GM23248 (cell line): ENCODE measurements around the gene VSIG1. TPM values are rescaled to one million over a fixed set of nuclear protein-coding genes. Genes with fewer than 3 reads are reported as not detected.

Experiments used
- DNase-seq: peaks from one replicate; pipeline ENCODE4 v3.0.0-alpha.2; 2015
- H2AFZ ChIP-seq: fragments of 200-600 bp; sonication (generic); 2 replicates; pipeline ENCODE4 v1.6.1; 2016; ENCODE audit warnings: antibody characterized with exemption
- H3F3A ChIP-seq: fragments of 200-600 bp; sonication (generic); 2 replicates; pipeline ENCODE4 v1.6.1; 2016; ENCODE audit warnings: mild to moderate bottlenecking, antibody characterized with exemption, mixed run types; ENCODE audit not compliant: insufficient read depth
- H3K27ac ChIP-seq: fragments of 200-600 bp; sonication (generic); 2 replicates; pipeline ENCODE4 v1.5.1; 2016; ENCODE audit warnings: mild to moderate bottlenecking
- H3K27me3 ChIP-seq: fragments of 200-600 bp; sonication (generic); replicated peaks from 2 replicates; pipeline ENCODE4 v1.6.1; 2016; ENCODE audit warnings: mild to moderate bottlenecking; ENCODE audit not compliant: insufficient read depth
- H3K36me3 ChIP-seq: fragments of 200-600 bp; sonication (generic); 2 replicates; pipeline ENCODE4 v1.6.1; 2016; ENCODE audit warnings: low read depth, mild to moderate bottlenecking
- H3K4me1 ChIP-seq: fragments of 200-600 bp; sonication (generic); 2 replicates; pipeline ENCODE4 v1.6.1; 2016; ENCODE audit warnings: mild to moderate bottlenecking; ENCODE audit not compliant: insufficient read depth
- H3K4me2 ChIP-seq: fragments of 200-600 bp; sonication (generic); one replicate; pipeline ENCODE4 v1.6.1; 2016; ENCODE audit warnings: mild to moderate bottlenecking; ENCODE audit not compliant: unreplicated experiment
- H3K4me3 ChIP-seq: fragments of 200-600 bp; sonication (generic); 2 replicates; pipeline ENCODE4 v1.5.1; 2016; ENCODE audit warnings: mild to moderate bottlenecking
- H3K79me2 ChIP-seq: fragments of 200-600 bp; sonication (generic); 2 replicates; pipeline ENCODE4 v1.6.1; 2016; ENCODE audit warnings: mild to moderate bottlenecking; ENCODE audit not compliant: insufficient read depth
- H3K9ac ChIP-seq: fragments of 200-600 bp; sonication (generic); 2 replicates; pipeline ENCODE4 v1.6.1; 2016; ENCODE audit warnings: mild to moderate bottlenecking
- H3K9me2 ChIP-seq: fragments of 200-600 bp; sonication (generic); 2 replicates; pipeline ENCODE4 v1.6.1; 2016; ENCODE audit warnings: mixed run types, mild to moderate bottlenecking, moderate library complexity; ENCODE audit not compliant: insufficient read depth
- H3K9me3 ChIP-seq: fragments of 200-600 bp; sonication (generic); one replicate; pipeline ENCODE4 v1.6.1; 2017; ENCODE audit warnings: low read depth
- H4K20me1 ChIP-seq: fragments of 200-600 bp; sonication (generic); 2 replicates; pipeline ENCODE4 v1.6.0; 2016; ENCODE audit not compliant: insufficient read depth
- EZH2 ChIP-seq: fragments of 200-600 bp; sonication (generic); IDR thresholded peaks from 2 replicates; pipeline ENCODE4 v1.6.1; 2018; ENCODE audit warnings: antibody characterized with exemption, mild to moderate bottlenecking; ENCODE audit not compliant: insufficient read depth, poor library complexity, severe bottlenecking
- EZH2phosphoT487 ChIP-seq: fragments of 200-600 bp; sonication (generic); IDR thresholded peaks from 2 replicates; pipeline ENCODE4 v1.6.1; 2018; ENCODE audit warnings: antibody characterized with exemption, moderate library complexity, mild to moderate bottlenecking, low read depth; ENCODE audit not compliant: insufficient read depth
- WGBS, 2 experiments: methylation state at CpG; one replicate each; pipeline ENCODE4 v1.1.6; 2015 to 2017; ENCODE audit warnings: low lambda C conversion rate in 2 of 2, low coverage in 1 of 2; ENCODE audit errors: missing lambda C conversion rate in 2 of 2; 5-methylcytosine and 5-hydroxymethylcytosine counted together
- in situ Hi-C: fragments of 300-500 bp; cut with MboI; formaldehyde crosslinking; loops from 2 replicates; pipeline ENCODE4 v1.15.0; 2020
- polyA plus RNA-seq: library from polyadenylated mRNA; unstranded; fragments of >200 nt; fragmentation: Nextera tagmentation; extraction: Ambion mirVana; gene quantifications from 2 replicates; pipeline ENCODE4 v1.2.1, GENCODE V29; 2016
- total RNA-seq: library from RNA; depleted of rRNA; stranded (reverse); fragments of >200 nt; shearing (Covaris generic); gene quantifications from 2 replicates; pipeline ENCODE4 v1.2.3, GENCODE V29; 2014

Gene VSIG1
- total and polyA plus RNA-seq, 2 experiments from 2014 or later = not detected

DNA sequence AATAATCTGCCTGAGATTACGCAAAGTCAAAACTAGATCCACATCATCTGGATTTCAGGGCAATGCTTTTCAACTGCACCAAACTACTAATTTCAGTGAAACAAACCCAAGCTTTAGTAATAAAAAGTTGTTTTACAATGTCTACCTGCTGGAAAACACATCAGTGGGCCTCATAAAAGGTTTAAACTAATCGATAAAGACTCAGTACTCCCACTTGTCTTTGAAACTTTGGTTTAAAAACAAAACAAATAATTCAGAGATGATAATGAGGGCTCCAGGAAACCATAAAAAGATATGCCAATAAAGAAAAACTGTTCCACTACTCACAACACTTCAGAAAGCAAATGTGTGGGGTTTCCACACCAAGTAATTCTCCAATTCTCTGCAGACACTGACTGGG lies 36.2 kb downstream of the VSIG1 start:
- Histone ChIP-seq H2AFZ (no peak overlapping the region), H4K20me1 (no peaks in the 10 kb centered on the region), H3K27ac (no peak overlapping the region), H3K9me3 (no peaks in the 10 kb centered on the region), H3K36me3 (peaks cover under 1% of the 10 kb centered on the region; the same call in 1 of the 2 replicates), H3F3A (no peaks in the 10 kb centered on the region), H3K79me2 (no peaks in the 10 kb centered on the region), H3K4me3 (no peak overlapping the region), H3K4me1 (no peaks in the 10 kb centered on the region), H3K4me2 (no peak overlapping the region), H3K27me3 (no peaks in the 10 kb centered on the region), H3K9me2 (no peaks in the 10 kb centered on the region), H3K9ac (no peak overlapping the region)
- TF ChIP-seq EZH2 (no peak), EZH2phosphoT487 (no peak)
- DNase-seq = no peak
- WGBS, 2 experiments = 91 to 95% methylated on average over 2 of the region's 2 CpGs
- in situ Hi-C loops = no loop called here

DNA sequence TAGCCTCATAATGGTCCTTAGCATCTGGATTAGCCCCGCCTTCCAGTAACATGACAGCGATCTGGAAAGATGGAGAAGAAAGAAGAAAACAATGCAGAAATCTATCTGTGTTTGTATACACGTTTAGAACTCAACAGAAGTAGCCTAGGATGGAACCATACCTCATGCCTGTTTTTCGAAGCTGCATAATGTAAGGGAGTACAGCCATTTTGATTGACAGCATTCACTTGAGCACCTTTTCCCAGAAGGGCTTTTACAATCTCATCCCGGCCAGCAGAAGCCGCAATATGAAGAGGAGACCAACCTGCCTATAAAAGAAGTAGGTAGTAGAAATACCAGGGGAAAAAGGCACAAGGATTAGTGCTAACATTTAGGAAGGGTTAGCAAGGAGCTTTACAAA lies 42.9 kb downstream of the VSIG1 start:
- Histone ChIP-seq H4K20me1 (no peaks in the 10 kb centered on the region), H3K27ac (no peak overlapping the region), H3K27me3 (no peaks in the 10 kb centered on the region), H2AFZ (no peak overlapping the region), H3K9me3 (no peaks in the 10 kb centered on the region), H3F3A (no peaks in the 10 kb centered on the region; the same call in 1 of the 2 replicates), H3K79me2 (peaks cover 37% of the 10 kb centered on the region), H3K9ac (no peak overlapping the region), H3K9me2 (no peaks in the 10 kb centered on the region), H3K4me3 (no peak overlapping the region), H3K36me3 (peaks cover 10% of the 10 kb centered on the region; the same call in 1 of the 2 replicates), H3K4me1 (peaks cover 8% of the 10 kb centered on the region; the same call in 1 of the 2 replicates), H3K4me2 (no peak overlapping the region)
- DNase-seq = no peak
- 79 to 82% methylated on average over 6 of the region's 6 CpGs for WGBS, 2 experiments
- in situ Hi-C loops = no loop called here
- TF ChIP-seq EZH2phosphoT487 (no peak), EZH2 (no peak)

DNA sequence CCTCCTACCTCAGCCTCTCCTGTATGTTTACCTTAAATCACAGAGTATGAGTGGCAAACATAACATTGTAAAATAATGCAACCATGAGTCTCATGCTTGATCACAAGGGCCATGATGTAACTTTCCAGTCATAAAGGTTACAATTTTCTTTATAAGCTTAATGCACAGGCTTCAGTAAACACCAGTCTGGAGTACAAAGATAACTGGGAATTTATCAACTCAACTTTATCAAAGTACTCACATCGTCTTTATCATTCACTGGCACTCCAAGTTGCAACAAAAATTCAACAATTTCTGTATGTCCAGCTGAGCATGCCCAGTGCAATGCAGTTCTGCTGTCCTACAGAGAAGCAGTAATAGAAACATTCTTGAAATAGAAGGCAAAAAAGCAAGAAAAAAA lies 43.6 kb downstream of the VSIG1 start:
- peaks cover 8% of the 10 kb centered on the region; the same call in 1 of the 2 replicates for H3K4me1 ChIP-seq
- no peak overlapping the region for H3K27ac ChIP-seq
- H3K9me3 ChIP-seq = no peaks in the 10 kb centered on the region
- no peaks in the 10 kb centered on the region for H3K9me2 ChIP-seq
- in situ Hi-C loops = no loop called here
- no peaks in the 10 kb centered on the region for H4K20me1 ChIP-seq
- no peak overlapping the region for H3K9ac ChIP-seq
- no peak overlapping the region for H3K4me2 ChIP-seq
- H3K4me3 ChIP-seq = no peak overlapping the region
- 100% methylated on average over 1 of the region's 1 CpG for WGBS, 2 experiments
- H3K27me3 ChIP-seq = no peaks in the 10 kb centered on the region
- peaks cover 37% of the 10 kb centered on the region for H3K79me2 ChIP-seq
- H3K36me3 ChIP-seq = peaks cover 10% of the 10 kb centered on the region; the same call in 1 of the 2 replicates
- DNase-seq = no peak
- H3F3A ChIP-seq = no peaks in the 10 kb centered on the region; the same call in 1 of the 2 replicates
- H2AFZ ChIP-seq = no peak overlapping the region
- TF ChIP-seq EZH2 (no peak), EZH2phosphoT487 (no peak)

- Histone ChIP-seq H3K27ac (peak overlapping the region; percentile 97), H3K4me1 (peaks cover 8% of the 10 kb centered on the region; the same call in 1 of the 2 replicates), H3K36me3 (peaks cover 10% of the 10 kb centered on the region; the same call in 1 of the 2 replicates), H3F3A (no peaks in the 10 kb centered on the region; the same call in 1 of the 2 replicates), H3K9ac (peak overlapping the region; percentile 100), H2AFZ (peak overlapping the region; percentile 84), H3K79me2 (peaks cover 37% of the 10 kb centered on the region), H3K9me3 (no peaks in the 10 kb centered on the region), H3K9me2 (no peaks in the 10 kb centered on the region), H3K4me3 (peak overlapping the region; percentile 94), H3K4me2 (peak overlapping the region; percentile 97), H3K27me3 (no peaks in the 10 kb centered on the region), H4K20me1 (no peaks in the 10 kb centered on the region)
- TF ChIP-seq EZH2phosphoT487 = no peak
- no peak for TF ChIP-seq EZH2
- 0% methylated on average over 13 to 20 of the region's 20 CpGs for WGBS, 2 experiments
- in situ Hi-C loops = no loop called here
- DNase-seq = peak; percentile 62
Observed at GRCh38 chrX:108090491-108091263, 45.8 kb downstream of the VSIG1 start.
